Neural crest cell (in vitro differentiated cells): Measurements from ENCODE around the gene SF3A2. TPM values are rescaled to one million over a fixed set of nuclear protein-coding genes. Genes with fewer than 3 reads are reported as not detected.

Experiments used
- DNase-seq: peaks from one replicate; pipeline ENCODE4 v3.0.0; 2021; ENCODE audit warnings: low read depth, mixed read lengths, low spot score
- H3K27ac Mint-ChIP-seq: one replicate; pipeline ENCODE4 v1.8.0; 2021; ENCODE audit warnings: mild to moderate bottlenecking, mixed read lengths; ENCODE audit not compliant: unreplicated experiment
- H3K27me3 Mint-ChIP-seq: 2 replicates; pipeline ENCODE4 v1.8.0; 2021; ENCODE audit warnings: low read depth, mild to moderate bottlenecking, mixed read lengths
- H3K36me3 Mint-ChIP-seq: 2 replicates; pipeline ENCODE4 v1.8.0; 2021; ENCODE audit warnings: low read depth, mild to moderate bottlenecking, mixed read lengths
- H3K4me1 Mint-ChIP-seq: 2 replicates; pipeline ENCODE4 v1.8.0; 2021; ENCODE audit warnings: mixed read lengths
- H3K4me3 Mint-ChIP-seq: one replicate; pipeline ENCODE4 v1.8.0; 2021; ENCODE audit warnings: mild to moderate bottlenecking, mixed read lengths
- H3K9me3 Mint-ChIP-seq: 2 replicates; pipeline ENCODE4 v1.8.0; 2021; ENCODE audit warnings: mixed read lengths
- total RNA-seq: library from RNA; stranded (reverse); gene quantifications from 2 replicates; pipeline ENCODE4 v1.2.1, GENCODE V29; 2021
- TF ChIP-seq, protein P1 (sequence below): fragments of 200-600 bp; sonication (generic); conservative IDR thresholded peaks from 2 replicates; pipeline ENCODE4 v1.5.0; 2021; ENCODE audit warnings: antibody characterized with exemption, mild to moderate bottlenecking

Gene SF3A2
- total RNA-seq, 1 donor from 2014 or later: 189 TPM

DNA sequence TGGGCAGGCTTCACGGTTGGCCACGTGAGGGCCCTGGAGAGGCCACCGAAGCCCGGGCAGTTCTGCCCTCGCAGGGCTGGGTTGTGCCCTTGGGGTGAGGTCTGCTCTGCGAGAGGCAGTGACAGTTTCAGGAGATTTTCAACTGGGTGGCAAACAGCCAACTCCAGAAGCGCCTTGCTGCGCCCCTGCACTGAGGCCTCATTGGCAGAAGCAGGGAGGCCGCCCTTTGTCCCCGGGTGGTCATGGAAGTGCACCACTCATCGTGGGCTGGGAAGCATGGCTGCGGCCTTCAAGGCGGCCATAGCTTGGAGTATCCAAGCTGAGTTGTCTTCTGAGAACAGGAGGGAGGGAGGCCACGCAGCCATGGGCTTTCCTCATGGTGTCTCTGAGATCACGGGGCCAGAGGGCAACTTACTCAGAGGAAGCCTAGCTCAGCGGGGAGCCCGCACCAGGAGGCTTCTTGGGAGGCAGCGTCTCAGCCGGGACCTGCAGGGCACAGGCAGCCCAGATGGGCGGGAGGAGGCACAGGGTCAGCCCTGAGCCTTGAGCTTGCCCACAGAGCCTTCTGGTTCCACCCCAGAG is 15.3 kb upstream of the SF3A2 start:
- no peak overlapping the region for H3K27ac Mint-ChIP-seq
- peaks cover 7% of the 10 kb centered on the region for H3K36me3 Mint-ChIP-seq

DNA sequence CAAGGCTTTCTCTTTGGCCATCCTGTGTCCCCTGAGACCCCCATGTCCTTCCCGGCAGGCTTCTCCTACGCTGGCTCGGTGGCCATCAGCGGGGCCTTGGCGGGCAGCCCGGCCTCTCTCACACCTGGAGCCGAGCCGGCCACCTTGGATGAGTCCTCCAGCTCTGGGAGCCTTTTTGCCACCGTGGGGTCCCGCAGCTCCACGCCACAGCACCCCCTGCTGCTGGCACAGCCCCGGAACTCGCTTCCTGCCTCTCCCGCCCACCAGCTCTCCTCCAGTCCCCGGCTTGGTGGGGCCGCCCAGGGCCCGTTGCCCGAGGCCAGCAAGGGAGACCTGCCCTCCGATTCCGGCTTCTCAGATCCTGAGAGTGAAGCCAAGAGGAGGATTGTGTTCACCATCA is 14.7 kb upstream of the SF3A2 start:
- no peak for DNase-seq
- Mint-ChIP-seq H3K27me3 (no peaks in the 10 kb centered on the region), H3K36me3 (peaks cover 7% of the 10 kb centered on the region), H3K9me3 (no peaks in the 10 kb centered on the region), H3K4me3 (no peak overlapping the region), H3K4me1 (no peaks in the 10 kb centered on the region), H3K27ac (no peak overlapping the region)
- TF ChIP-seq, protein P1, sequence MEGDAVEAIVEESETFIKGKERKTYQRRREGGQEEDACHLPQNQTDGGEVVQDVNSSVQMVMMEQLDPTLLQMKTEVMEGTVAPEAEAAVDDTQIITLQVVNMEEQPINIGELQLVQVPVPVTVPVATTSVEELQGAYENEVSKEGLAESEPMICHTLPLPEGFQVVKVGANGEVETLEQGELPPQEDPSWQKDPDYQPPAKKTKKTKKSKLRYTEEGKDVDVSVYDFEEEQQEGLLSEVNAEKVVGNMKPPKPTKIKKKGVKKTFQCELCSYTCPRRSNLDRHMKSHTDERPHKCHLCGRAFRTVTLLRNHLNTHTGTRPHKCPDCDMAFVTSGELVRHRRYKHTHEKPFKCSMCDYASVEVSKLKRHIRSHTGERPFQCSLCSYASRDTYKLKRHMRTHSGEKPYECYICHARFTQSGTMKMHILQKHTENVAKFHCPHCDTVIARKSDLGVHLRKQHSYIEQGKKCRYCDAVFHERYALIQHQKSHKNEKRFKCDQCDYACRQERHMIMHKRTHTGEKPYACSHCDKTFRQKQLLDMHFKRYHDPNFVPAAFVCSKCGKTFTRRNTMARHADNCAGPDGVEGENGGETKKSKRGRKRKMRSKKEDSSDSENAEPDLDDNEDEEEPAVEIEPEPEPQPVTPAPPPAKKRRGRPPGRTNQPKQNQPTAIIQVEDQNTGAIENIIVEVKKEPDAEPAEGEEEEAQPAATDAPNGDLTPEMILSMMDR: peak; percentile 21

More for the DNA sequence above, 15.3 kb upstream of the SF3A2 start:
- Mint-ChIP-seq H3K4me1 (no peaks in the 10 kb centered on the region), H3K4me3 (peak overlapping the region; percentile 19), H3K27me3 (no peaks in the 10 kb centered on the region), H3K9me3 (no peaks in the 10 kb centered on the region)
- no peak for DNase-seq
- TF ChIP-seq, protein P1: no peak

DNA sequence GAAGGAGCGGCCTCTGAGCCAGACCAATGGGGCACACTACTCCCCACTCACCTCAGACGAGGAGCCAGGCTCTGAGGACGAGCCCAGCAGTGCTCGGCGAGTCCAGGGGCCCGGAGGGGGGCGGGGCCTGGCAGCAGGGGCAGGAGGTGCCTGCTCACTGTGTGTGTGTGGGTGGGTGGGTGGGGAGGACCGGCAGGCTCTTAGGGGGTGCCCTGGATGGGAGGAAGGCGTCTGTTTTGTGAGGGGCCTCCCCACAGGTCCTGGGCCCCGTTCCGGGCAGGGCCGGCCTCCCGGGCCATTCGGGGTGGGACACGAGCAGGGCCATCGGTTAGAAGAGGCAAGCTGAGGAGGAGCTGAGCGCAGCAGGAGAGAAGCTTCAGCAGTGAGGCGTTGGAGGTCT is 13.2 kb upstream of the SF3A2 start:
- Mint-ChIP-seq H3K4me1 (no peaks in the 10 kb centered on the region), H3K27me3 (no peaks in the 10 kb centered on the region), H3K9me3 (no peaks in the 10 kb centered on the region), H3K4me3 (no peak overlapping the region), H3K27ac (no peak overlapping the region), H3K36me3 (peaks cover 3% of the 10 kb centered on the region)
- DNase-seq: no peak
- TF ChIP-seq, protein P1: no peak

DNA sequence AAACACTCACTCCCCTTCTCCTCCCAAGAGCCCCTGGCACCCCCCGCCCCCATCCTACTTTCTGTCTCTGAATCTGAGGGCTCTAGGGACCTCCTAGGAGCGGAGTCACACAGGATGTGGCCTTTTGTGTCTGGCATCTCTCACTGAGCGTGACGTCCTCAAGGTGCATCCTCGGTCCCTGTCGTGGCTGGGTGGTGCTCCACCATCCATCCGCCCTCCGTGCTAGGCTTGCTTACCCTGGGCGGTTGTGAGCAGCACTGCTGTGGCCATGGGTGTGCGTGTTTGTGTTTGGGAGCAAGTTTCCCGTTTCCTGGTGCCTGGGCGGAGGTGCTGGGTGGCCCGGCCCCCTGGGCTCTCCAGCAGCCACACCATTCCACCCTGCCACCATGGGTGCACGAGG is 12.7 kb upstream of the SF3A2 start:
- H3K9me3 Mint-ChIP-seq: no peaks in the 10 kb centered on the region
- H3K27me3 Mint-ChIP-seq: peaks cover 3% of the 10 kb centered on the region
- no peak overlapping the region for H3K4me3 Mint-ChIP-seq
- DNase-seq: no peak
- peaks cover 5% of the 10 kb centered on the region for H3K36me3 Mint-ChIP-seq
- no peaks in the 10 kb centered on the region for H3K4me1 Mint-ChIP-seq
- TF ChIP-seq, protein P1: no peak
- H3K27ac Mint-ChIP-seq: no peak overlapping the region

DNA sequence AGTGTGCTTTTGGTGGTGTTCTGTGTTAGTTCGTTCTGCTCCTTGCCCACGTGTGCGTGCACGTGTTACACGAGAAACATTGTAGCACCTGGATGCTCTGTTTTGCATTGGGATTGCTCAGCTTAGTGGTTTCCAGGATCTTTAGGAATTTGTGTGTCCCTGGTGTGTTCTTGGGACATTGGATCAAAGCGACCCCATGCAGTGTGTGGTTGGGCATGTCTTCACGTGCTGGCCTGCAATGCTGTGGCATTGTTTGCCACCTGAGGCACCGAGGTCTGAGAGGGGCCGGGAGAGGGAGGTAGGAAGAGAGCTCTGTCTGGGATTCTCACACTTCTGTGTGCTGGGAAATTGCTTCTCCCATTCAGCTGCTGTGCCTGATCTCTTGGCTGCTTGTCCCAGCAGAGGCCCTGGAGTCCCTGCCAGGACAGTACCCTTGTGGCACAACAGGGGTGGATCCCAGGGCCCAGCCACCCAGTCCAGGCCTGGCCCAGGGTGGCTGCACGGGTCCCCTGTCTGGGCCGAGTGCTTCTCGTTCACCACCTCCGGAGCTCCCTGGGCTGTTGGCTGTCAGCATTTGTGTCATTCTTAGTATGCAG is 11.8 kb upstream of the SF3A2 start:
- TF ChIP-seq, protein P1: no peak
- DNase-seq: no peak
- H3K36me3 Mint-ChIP-seq: peaks cover 6% of the 10 kb centered on the region
- no peak overlapping the region for H3K27ac Mint-ChIP-seq
- H3K9me3 Mint-ChIP-seq: no peaks in the 10 kb centered on the region
- peaks cover 3% of the 10 kb centered on the region for H3K27me3 Mint-ChIP-seq
- H3K4me3 Mint-ChIP-seq: peak overlapping the region; percentile 44
- no peaks in the 10 kb centered on the region for H3K4me1 Mint-ChIP-seq
